ENCODE data around the gene CDC42BPB. TPM values are rescaled to one million over a fixed set of nuclear protein-coding genes. Genes with fewer than 3 reads are reported as not detected.

CDC42BPB gene
- polyA plus RNA-seq, 3 donors from 2014 or later: not detected

- DNase-seq: no peak
- Mint-ChIP-seq H3K27ac (no peak overlapping the region), H3K36me3 (no peaks in the 10 kb centered on the region), H3K4me3 (no peak overlapping the region), H3K27me3 (ENCODE audit: low read depth in 3 of 3) (peaks cover 2 to 8% (median 5%) of the 10 kb centered on the region in 3 donors), H3K9me3 (peaks cover 0 to 2% (median 0%) of the 10 kb centered on the region in 6 donors), H3K4me1 (peaks cover 0 to under 1% of the 10 kb centered on the region in 2 donors)
Observed at GRCh38 chr14:103019826-103020225, 37.5 kb downstream of the CDC42BPB start.

- no peak for DNase-seq
- Mint-ChIP-seq H3K4me3 (no peak overlapping the region), H3K27ac (no peak overlapping the region), H3K36me3 (no peaks in the 10 kb centered on the region), H3K4me1 (peaks cover 0 to 6% of the 10 kb centered on the region in 2 donors), H3K9me3 (peaks cover 0 to 2% (median 0%) of the 10 kb centered on the region in 6 donors), H3K27me3 (ENCODE audit: low read depth in 3 of 3) (peaks cover 2 to 8% (median 5%) of the 10 kb centered on the region in 3 donors)
Observed at GRCh38 chr14:103019236-103019635, 38.1 kb downstream of the CDC42BPB start.

- peaks cover 0 to 6% of the 10 kb centered on the region in 2 donors for H3K4me1 Mint-ChIP-seq
- H3K4me3 Mint-ChIP-seq: no peak overlapping the region
- H3K27ac Mint-ChIP-seq: no peak overlapping the region
- no peaks in the 10 kb centered on the region for H3K36me3 Mint-ChIP-seq
- peaks cover 2 to 7% (median 5%) of the 10 kb centered on the region in 3 donors for H3K27me3 Mint-ChIP-seq (ENCODE audit: low read depth in 3 of 3)
- DNase-seq: no peak
- H3K9me3 Mint-ChIP-seq: no peaks in the 10 kb centered on the region
Observed at GRCh38 chr14:103016594-103016993, 40.8 kb downstream of the CDC42BPB start.

- Mint-ChIP-seq H3K27ac (no peak overlapping the region), H3K27me3 (ENCODE audit: low read depth in 3 of 3) (peaks cover 2 to 5% (median 5%) of the 10 kb centered on the region in 3 donors), H3K36me3 (no peaks in the 10 kb centered on the region), H3K9me3 (no peaks in the 10 kb centered on the region), H3K4me1 (peaks cover 0 to 6% of the 10 kb centered on the region in 2 donors), H3K4me3 (no peak overlapping the region)
- DNase-seq: no peak
Observed at GRCh38 chr14:103016071-103016470, 41.3 kb downstream of the CDC42BPB start.

- Mint-ChIP-seq H3K27ac (peak overlapping the region in 1 of 6 donors; percentile 25), H3K4me3 (no peak overlapping the region), H3K27me3 (ENCODE audit: low read depth in 3 of 3) (peaks cover 2 to 5% (median 5%) of the 10 kb centered on the region in 3 donors)
Observed at GRCh38 chr14:103015426-103015825, 41.9 kb downstream of the CDC42BPB start.

GRCh38 chr14:103014466-103015228 is 42.7 kb downstream of the CDC42BPB start:
- no peaks in the 10 kb centered on the region for H3K9me3 Mint-ChIP-seq
- no peak for DNase-seq
- H3K27me3 Mint-ChIP-seq (ENCODE audit: low read depth in 3 of 3): peaks cover 2 to 5% (median 5%) of the 10 kb centered on the region in 3 donors
- no peak overlapping the region for H3K27ac Mint-ChIP-seq
- H3K36me3 Mint-ChIP-seq: no peaks in the 10 kb centered on the region
- H3K4me3 Mint-ChIP-seq: no peak overlapping the region
- H3K4me1 Mint-ChIP-seq: peaks cover 0 to 6% of the 10 kb centered on the region in 2 donors

More at GRCh38 chr14:103015426-103015825, 41.9 kb downstream of the CDC42BPB start:
- no peak for DNase-seq
- Mint-ChIP-seq H3K9me3 (no peaks in the 10 kb centered on the region), H3K4me1 (peaks cover 0 to 6% of the 10 kb centered on the region in 2 donors), H3K36me3 (no peaks in the 10 kb centered on the region)

- Mint-ChIP-seq H3K27me3 (ENCODE audit: low read depth in 3 of 3) (peaks cover 2 to 5% (median 3%) of the 10 kb centered on the region in 3 donors), H3K4me3 (no peak overlapping the region), H3K36me3 (no peaks in the 10 kb centered on the region), H3K9me3 (no peaks in the 10 kb centered on the region), H3K4me1 (peaks cover 0 to 6% of the 10 kb centered on the region in 2 donors), H3K27ac (no peak overlapping the region)
- no peak for DNase-seq
Observed at GRCh38 chr14:103013028-103013427, 44.3 kb downstream of the CDC42BPB start.

GRCh38 chr14:103009559-103009958 is 47.8 kb downstream of the CDC42BPB start:
- DNase-seq: no peak
- Mint-ChIP-seq H3K36me3 (no peaks in the 10 kb centered on the region), H3K4me1 (peaks cover 0 to 3% of the 10 kb centered on the region in 2 donors), H3K4me3 (no peak overlapping the region), H3K9me3 (no peaks in the 10 kb centered on the region), H3K27ac (no peak overlapping the region), H3K27me3 (ENCODE audit: low read depth in 3 of 3) (peaks cover 0 to 7% (median 5%) of the 10 kb centered on the region in 3 donors)

GRCh38 chr14:103008768-103009357 is 48.5 kb downstream of the CDC42BPB start:
- no peaks in the 10 kb centered on the region for H3K36me3 Mint-ChIP-seq
- no peak overlapping the region for H3K4me3 Mint-ChIP-seq
- no peaks in the 10 kb centered on the region for H3K9me3 Mint-ChIP-seq
- H3K4me1 Mint-ChIP-seq: no peaks in the 10 kb centered on the region
- DNase-seq: no peak
- H3K27me3 Mint-ChIP-seq (ENCODE audit: low read depth in 3 of 3): peaks cover 0 to 7% (median 7%) of the 10 kb centered on the region in 3 donors
- no peak overlapping the region for H3K27ac Mint-ChIP-seq

- peaks cover 0 to 7% (median 7%) of the 10 kb centered on the region in 3 donors for H3K27me3 Mint-ChIP-seq (ENCODE audit: low read depth in 3 of 3)
- H3K4me1 Mint-ChIP-seq: no peaks in the 10 kb centered on the region
- H3K27ac Mint-ChIP-seq: no peak overlapping the region
- H3K36me3 Mint-ChIP-seq: no peaks in the 10 kb centered on the region
- DNase-seq: no peak
- H3K9me3 Mint-ChIP-seq: no peaks in the 10 kb centered on the region
- H3K4me3 Mint-ChIP-seq: no peak overlapping the region
Observed at GRCh38 chr14:103008126-103008525, 49.2 kb downstream of the CDC42BPB start.

GRCh38 chr14:103007555-103007954 is 49.8 kb downstream of the CDC42BPB start:
- H3K9me3 Mint-ChIP-seq: no peaks in the 10 kb centered on the region
- peaks cover 0 to 7% (median 7%) of the 10 kb centered on the region in 3 donors for H3K27me3 Mint-ChIP-seq (ENCODE audit: low read depth in 3 of 3)
- no peaks in the 10 kb centered on the region for H3K4me1 Mint-ChIP-seq
- no peaks in the 10 kb centered on the region for H3K36me3 Mint-ChIP-seq
- no peak overlapping the region for H3K4me3 Mint-ChIP-seq
- no peak overlapping the region for H3K27ac Mint-ChIP-seq
- no peak for DNase-seq

- Mint-ChIP-seq H3K9me3 (no peaks in the 10 kb centered on the region), H3K4me3 (no peak overlapping the region), H3K27ac (no peak overlapping the region), H3K27me3 (ENCODE audit: low read depth in 3 of 3) (peaks cover 0 to 8% (median 7%) of the 10 kb centered on the region in 3 donors), H3K4me1 (no peaks in the 10 kb centered on the region), H3K36me3 (no peaks in the 10 kb centered on the region)
- no peak for DNase-seq
Observed at GRCh38 chr14:103006991-103007520, 50.3 kb downstream of the CDC42BPB start.

GRCh38 chr14:103006106-103006505 is 51.2 kb downstream of the CDC42BPB start:
- DNase-seq: no peak
- H3K27me3 Mint-ChIP-seq (ENCODE audit: low read depth in 3 of 3): peaks cover 0 to 9% (median 7%) of the 10 kb centered on the region in 3 donors
- no peak overlapping the region for H3K4me3 Mint-ChIP-seq
- no peak overlapping the region for H3K27ac Mint-ChIP-seq
- no peaks in the 10 kb centered on the region for H3K4me1 Mint-ChIP-seq
- no peaks in the 10 kb centered on the region for H3K36me3 Mint-ChIP-seq
- no peaks in the 10 kb centered on the region for H3K9me3 Mint-ChIP-seq

GRCh38 chr14:103003850-103004249 is 53.5 kb downstream of the CDC42BPB start:
- Mint-ChIP-seq H3K4me3 (no peak overlapping the region), H3K4me1 (no peaks in the 10 kb centered on the region), H3K27ac (peak overlapping the region in 1 of 6 donors; percentile 83)

More at GRCh38 chr14:103003850-103004249, 53.5 kb downstream of the CDC42BPB start:
- no peak for DNase-seq
- Mint-ChIP-seq H3K36me3 (no peaks in the 10 kb centered on the region), H3K27me3 (ENCODE audit: low read depth in 3 of 3) (peaks cover 0 to 7% (median 7%) of the 10 kb centered on the region in 3 donors), H3K9me3 (no peaks in the 10 kb centered on the region)
